Measurements from ENCODE around the gene HIF1AN. TPM values are rescaled to one million over a fixed set of nuclear protein-coding genes. Genes with fewer than 3 reads are reported as not detected.
A peak's percentile ranks its signal among the peaks of the same experiment; 100 is the strongest.

Gene HIF1AN
- total and polyA plus RNA-seq, 8 donors, result 6.3 to 21.8 (median 14.9) TPM

DNA sequence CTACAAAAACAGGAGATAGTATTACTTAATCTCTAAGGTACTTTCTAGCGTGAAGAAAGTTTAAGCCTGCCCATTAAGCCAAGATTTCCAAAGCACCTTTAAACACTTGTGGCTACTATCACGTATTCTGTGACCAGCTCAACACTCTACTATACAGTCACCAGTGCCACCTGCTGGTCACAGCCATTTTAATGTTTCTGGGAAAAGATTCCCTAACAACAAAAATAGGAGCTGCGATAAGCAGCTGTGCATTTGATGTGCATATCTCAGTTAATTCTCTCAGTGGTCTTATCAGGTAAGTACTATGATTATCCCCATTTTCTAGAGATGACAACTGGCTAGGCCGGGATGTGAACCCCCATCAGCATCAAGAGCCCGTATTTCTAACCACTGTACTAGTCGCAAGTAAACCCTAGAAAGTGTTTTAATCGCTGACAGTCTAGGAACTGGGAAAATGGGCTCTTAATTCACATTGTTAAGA lies 16.9 kb upstream of the HIF1AN start:
- TF ChIP-seq, protein P1, sequence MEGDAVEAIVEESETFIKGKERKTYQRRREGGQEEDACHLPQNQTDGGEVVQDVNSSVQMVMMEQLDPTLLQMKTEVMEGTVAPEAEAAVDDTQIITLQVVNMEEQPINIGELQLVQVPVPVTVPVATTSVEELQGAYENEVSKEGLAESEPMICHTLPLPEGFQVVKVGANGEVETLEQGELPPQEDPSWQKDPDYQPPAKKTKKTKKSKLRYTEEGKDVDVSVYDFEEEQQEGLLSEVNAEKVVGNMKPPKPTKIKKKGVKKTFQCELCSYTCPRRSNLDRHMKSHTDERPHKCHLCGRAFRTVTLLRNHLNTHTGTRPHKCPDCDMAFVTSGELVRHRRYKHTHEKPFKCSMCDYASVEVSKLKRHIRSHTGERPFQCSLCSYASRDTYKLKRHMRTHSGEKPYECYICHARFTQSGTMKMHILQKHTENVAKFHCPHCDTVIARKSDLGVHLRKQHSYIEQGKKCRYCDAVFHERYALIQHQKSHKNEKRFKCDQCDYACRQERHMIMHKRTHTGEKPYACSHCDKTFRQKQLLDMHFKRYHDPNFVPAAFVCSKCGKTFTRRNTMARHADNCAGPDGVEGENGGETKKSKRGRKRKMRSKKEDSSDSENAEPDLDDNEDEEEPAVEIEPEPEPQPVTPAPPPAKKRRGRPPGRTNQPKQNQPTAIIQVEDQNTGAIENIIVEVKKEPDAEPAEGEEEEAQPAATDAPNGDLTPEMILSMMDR (IDR thresholded peaks at IDR 0.05), result peak in 3 of 4 donors; percentile 51 to 70 (median 67)
- Histone ChIP-seq H3K27me3 (no peaks in the 10 kb centered on the region), H3K9me3 (no peaks in the 10 kb centered on the region), H3K27ac (no peak overlapping the region), H3K36me3 (peaks cover 0 to 10% (median 0%) of the 10 kb centered on the region in 3 donors), H3K4me1 (peaks cover 7 to 11% (median 7%) of the 10 kb centered on the region in 3 donors), H3K4me3 (peak overlapping the region in 2 of 4 donors; percentile 6 to 48)
- peak in 5 of 6 donors; percentile 44 to 76 (median 65) for DNase-seq
- peak; percentile 77 to 93 (median 89) for ATAC-seq
- 6 to 7% methylated on average over 7 of the region's 7 CpGs for WGBS, 2 donors
- intact Hi-C loops (cut with DNase I), result loop anchor here in 2 of 3 donors (5.0 to 10.0 kb wide), 2 partner anchors 74 to 182 kb away; no protein-coding TSS in a partner anchor
- FAIRE-seq, result peak; percentile 20

DNA sequence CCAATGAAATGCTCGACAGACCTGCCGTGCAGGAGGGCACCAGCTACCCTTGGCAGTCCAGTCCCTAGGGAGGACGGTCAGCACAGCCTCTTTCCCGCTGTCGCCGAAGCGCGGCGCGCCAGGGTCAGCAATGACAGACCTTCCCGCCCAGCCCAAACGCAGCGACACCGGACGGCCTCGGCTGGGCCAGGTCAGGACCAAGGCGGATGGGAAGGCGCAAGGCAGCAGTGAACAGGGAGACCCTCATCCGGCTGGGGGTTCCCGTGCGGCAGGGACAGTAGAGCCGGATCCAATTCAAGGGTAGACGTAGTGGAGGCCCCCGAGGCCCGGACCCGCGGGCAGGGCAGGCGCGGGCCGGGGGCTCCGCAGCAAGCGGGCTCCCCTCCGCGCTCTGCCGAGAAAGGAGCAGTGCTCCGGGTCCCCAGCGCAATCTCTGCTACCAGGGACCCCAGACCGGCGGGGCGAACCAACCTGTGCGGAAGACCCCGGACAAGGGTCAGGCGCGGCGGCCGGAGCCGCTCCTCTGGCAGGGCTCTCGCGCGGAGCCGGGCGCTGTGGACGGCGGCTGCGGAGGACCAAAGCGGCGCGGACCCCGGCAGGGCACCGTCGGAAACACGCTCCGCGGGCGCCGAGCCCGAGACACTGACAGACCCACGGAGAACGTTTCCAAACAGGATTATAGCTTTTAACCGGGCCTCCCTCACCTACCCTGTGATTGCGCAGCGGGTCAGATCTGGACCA lies 16.3 kb upstream of the HIF1AN start, which contains the start of gene SEC31B:
TSS of gene SEC31B (minus strand) at position 551 of the 741 bp plus-strand sequence. CDS start 2,909 bp downstream, outside the sequence.
- peak within 1 kb of the TSS in 3 of 4 donors; percentile 6 to 48 (median 26) for H3K4me3 ChIP-seq
- intact Hi-C loops (cut with DNase I), result loop anchor here in 2 of 3 donors (5.0 to 10.0 kb wide), 3 partner anchors 75 to 182 kb away; partner anchors contain the start of gene SCD (in 1 of the 2)
- H3K27ac ChIP-seq, result no peak within 1 kb of the TSS
- H3K27me3 ChIP-seq, result no peaks in the 10 kb centered on the region
- 9 to 12% methylated on average over 65 to 72 of the region's 72 CpGs for WGBS, 2 donors
- ATAC-seq, result peak; percentile 66 to 91 (median 79)
- no peak for FAIRE-seq
- peaks cover 7 to 11% (median 7%) of the 10 kb centered on the region in 3 donors for H3K4me1 ChIP-seq
- TF ChIP-seq, protein P1 (IDR thresholded peaks at IDR 0.05), result no peak
- peaks cover 0 to 14% (median 5%) of the 10 kb centered on the region in 3 donors for H3K36me3 ChIP-seq
- H3K9me3 ChIP-seq, result no peaks in the 10 kb centered on the region
- DNase-seq, result peak; percentile 26 to 80 (median 42)

DNA sequence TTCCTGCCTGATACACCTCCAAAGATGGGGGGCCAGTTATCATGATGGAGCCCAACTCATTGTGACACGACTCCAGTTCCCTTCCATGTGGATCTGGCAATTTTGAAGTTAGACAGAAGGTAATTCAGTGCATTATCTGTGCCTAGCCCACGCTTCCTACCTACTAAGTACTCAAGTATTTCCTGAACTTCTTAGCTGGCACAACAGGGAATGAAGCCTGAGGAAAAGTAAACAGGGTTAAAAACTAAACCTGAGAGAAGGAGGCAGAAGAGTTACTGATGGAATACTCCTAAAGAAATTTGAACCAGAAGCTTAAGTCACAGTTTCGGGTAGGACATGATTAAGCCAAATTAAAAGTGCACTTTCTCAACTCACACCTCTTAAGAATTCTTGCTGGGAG lies 14.9 kb upstream of the HIF1AN start:
- ATAC-seq (no peak), FAIRE-seq (no peak), DNase-seq (no peak)
- TF ChIP-seq, protein P1 (IDR thresholded peaks at IDR 0.05), result no peak
- intact Hi-C loops (cut with DNase I), result loop anchor here in 1 of 3 donors (10.0 kb wide), 1 partner anchor 176 kb away; the partner anchor contains the start of gene SCD
- Histone ChIP-seq H3K9me3 (no peaks in the 10 kb centered on the region), H3K27me3 (no peaks in the 10 kb centered on the region), H3K27ac (no peak overlapping the region), H3K4me3 (no peak overlapping the region), H3K36me3 (peaks cover 0 to 18% (median 8%) of the 10 kb centered on the region in 3 donors), H3K4me1 (peaks cover 7 to 11% (median 7%) of the 10 kb centered on the region in 3 donors)
- WGBS, 2 donors, result 84% methylated on average over 3 of the region's 3 CpGs

DNA sequence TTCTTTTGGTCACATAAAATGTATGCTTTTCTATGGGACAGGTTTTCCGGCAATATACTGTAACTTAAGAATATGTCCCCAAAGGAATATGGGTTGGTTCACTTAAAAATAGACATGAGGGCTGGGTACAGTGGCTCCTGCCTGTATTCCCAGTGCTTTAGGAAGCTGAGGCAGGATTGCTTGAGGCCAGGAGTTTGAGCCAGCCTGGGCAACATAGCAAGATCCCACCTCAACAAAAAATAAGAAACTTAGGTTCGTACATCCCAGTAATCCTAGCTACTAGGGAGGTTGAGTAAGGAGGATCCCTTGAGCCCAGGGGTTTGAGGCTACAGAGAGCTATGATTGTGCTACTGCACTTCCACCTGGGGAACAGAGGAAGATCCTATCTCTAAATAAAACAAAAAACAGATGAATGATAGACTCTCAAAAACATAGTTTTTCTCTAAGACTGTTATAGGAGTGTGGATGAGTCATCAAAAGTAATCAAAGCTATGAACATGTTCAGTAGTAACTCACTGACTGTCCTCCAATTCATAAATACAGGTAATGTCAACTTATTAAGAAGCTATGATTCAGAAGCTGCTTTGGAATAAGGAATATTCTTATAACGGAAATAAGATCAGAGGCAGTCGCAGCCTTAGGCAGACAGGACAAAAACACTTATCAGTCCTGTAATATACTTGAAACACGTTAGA lies 13.5 kb upstream of the HIF1AN start:
- Histone ChIP-seq H3K9me3 (no peaks in the 10 kb centered on the region), H3K36me3 (peaks cover 0 to 29% (median 12%) of the 10 kb centered on the region in 3 donors), H3K27me3 (no peaks in the 10 kb centered on the region), H3K4me1 (peaks cover 7 to 11% (median 7%) of the 10 kb centered on the region in 3 donors), H3K4me3 (no peak overlapping the region), H3K27ac (no peak overlapping the region)
- 81 to 87% methylated on average over 5 of the region's 5 CpGs for WGBS, 2 donors
- ATAC-seq, result no peak
- intact Hi-C loops (cut with DNase I), result loop anchor here in 1 of 3 donors (10.0 kb wide), 1 partner anchor 177 kb away; the partner anchor contains the start of gene SCD
- no peak for DNase-seq
- TF ChIP-seq, protein P1 (IDR thresholded peaks at IDR 0.05), result no peak
- no peak for FAIRE-seq

Measured in pancreas (tissue), 10 donors.